ENCODE measurements around the gene AQR.
"Not testable (repeated sequence)": the region's sequence is repeated elsewhere in the genome, so short reads cannot be mapped to it uniquely, and the experiment has no call there.

Gene AQR

DNA sequence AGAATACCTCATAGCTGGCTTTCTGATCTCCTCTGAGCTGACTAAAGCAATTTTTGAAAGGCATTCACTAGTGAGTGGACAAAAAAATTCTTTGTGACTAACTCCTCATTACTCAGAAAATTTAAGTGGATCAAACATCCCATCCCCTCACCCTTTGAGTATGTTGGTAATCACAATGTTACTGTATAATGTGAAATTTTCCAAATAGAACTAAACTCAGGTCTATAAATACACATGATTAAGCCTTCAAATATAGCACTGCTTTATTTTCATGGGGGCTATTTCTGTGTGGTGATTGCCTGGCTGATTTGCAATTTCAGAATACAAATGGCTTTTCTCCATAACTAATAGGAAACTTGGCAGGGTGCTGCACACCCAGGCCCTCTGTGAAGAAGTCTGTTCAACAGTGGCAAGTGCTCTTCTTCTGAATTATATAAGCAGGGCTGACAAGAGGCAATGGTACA, 128.2 kb downstream of the AQR start:
- no peak for DNase-seq
- intact Hi-C loops (cut with DNase I): no loop called here

DNA sequence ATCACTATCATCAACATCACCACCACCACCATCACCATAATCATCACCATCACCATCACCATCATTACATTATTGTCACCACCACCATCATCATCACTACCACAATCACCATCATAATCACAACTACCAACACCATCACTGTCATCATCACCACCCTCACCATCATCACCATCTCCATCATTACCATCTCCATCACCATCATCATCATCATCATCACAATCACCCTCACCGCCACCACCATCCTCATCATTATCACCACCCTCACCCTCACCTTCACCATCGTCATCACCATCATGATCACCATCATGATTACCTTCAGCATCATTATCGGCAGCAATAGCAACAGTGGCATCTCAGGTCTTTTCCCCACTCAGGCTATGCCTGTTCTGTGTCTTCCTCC, 131.3 kb downstream of the AQR start:
- DNase-seq: no peak
- intact Hi-C loops (cut with DNase I): no loop called here

DNA sequence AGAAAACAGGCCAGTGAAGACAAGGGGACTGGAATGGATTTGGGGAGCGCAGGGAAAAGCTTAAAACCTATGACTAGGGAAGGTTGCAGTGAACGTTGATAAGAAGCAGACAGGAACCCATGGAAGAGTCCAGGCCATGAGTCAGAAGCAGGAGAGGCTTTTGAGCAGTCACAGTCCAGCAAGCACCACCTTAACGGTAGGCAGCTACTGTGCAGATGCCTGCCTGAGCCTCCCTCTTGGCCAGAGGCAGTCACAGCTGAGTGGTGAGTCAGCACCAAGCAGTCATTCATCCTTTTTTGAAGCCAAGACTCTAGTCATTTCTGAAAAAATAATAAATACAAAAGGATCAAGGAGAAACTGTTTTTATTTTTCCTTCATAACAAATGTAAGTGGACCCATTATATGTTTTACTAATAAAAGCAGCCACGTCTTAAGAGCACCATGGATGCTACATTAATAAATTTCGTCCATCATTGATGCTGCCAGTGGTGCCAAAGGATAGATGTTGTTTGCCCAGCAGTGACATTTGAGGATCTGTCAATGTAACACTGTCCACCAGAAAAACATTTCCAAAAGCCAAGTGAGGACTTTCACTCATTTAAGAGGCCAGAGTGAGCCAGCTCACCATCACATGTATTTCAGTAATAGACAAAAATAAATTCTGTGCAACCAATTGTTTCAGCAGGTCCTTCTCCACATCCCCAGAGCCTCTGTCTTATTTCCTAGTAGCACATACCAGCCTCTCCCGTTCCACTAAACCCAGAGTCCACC, 132.1 kb downstream of the AQR start:
- intact Hi-C loops (cut with DNase I): no loop called here
- DNase-seq: no peak

DNA sequence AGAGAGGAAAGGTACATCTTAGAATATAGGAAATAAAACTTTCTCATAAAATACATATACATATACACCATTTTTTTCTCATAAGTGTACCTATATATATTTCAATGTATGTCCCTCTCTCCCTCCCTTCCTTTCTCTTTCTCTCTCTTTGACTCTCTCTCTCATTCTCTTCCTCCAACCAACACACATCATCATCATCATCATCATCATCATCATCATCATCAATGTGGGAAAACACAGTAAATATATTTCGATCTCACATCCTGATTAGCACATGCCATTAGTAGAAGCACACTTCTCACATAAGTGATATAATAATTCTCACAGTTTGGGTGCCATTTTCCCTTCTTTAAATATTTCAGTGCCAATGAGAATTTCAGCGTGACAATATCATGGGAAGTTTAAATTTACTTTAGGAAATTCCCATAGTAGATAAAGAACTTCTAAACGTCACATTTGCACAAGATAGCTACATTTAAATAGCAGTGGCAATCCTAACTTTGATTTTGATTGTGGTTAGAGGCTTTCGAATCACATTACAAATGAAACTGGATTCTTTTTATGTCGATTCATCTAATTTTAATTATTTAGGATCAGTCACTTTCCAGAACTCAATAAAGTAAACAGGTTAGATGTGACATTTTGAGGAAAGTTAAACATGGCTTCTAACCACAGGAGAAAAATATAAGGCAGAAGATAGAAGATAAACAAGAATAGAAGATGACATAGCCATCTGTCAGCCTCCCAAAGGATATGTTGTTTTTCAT, 141.2 kb downstream of the AQR start:
- no peak for DNase-seq
- intact Hi-C loops (cut with DNase I): no loop called here

DNA sequence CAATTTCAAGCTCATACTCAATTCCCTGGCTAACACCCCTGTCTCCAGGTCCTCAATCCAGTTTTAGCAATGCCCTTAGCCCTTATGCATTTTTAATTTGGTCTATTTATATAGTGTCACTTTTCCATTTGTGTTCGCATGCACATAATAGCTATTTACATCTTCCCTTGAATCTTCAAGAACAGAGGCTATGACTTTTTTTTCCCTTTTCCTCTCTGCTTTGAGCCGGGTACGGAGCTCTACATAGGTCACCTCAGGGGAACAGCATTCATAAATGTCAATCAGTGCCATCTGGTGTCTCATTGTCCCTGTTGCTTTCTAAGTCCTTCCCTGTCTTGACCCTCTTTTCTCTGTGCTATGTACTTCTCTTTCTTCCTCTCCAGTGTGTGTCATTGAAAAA, 147.7 kb downstream of the AQR start:
- DNase-seq: no peak
- intact Hi-C loops (cut with DNase I): no loop called here

DNA sequence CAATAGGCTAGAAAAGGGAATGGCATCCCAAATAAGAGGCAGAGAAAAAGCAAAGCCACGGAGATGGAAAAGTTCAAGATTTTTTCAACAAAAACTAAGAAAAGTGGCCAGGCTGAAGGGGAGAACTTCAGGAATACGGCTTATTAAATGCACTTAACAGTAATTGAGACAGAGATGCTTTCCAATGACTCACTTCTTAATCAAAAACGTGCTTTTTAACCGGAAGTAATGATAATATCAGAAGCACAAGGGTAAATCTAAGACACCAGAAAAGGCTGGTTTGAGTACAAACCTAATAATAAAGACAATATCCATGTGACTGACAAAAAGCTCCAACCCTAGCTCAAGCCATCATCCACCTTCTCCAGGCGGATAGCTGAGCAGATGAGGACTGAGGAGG, 149.4 kb downstream of the AQR start:
- intact Hi-C loops (cut with DNase I): no loop called here
- no peak for DNase-seq

DNA sequence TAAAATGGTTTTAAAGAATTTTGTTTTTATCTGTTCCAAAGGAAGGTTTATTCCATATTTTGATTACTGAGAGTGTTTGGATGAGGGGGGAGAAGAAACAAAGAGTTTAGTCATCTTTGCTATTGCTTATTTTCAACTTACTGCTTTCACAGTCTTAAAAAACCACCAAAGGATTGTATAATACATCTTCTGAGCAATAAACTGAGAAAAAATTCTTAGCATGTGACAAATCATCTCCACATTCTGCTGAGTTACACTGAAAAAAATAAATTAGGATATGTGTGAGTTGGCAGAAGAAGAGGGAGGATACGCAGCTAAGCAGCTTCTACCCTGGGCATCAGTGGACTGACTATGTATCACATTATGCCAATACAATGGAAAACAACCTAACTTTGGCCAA, 151.0 kb downstream of the AQR start:
- intact Hi-C loops (cut with DNase I): no loop called here
- DNase-seq: no peak

DNA sequence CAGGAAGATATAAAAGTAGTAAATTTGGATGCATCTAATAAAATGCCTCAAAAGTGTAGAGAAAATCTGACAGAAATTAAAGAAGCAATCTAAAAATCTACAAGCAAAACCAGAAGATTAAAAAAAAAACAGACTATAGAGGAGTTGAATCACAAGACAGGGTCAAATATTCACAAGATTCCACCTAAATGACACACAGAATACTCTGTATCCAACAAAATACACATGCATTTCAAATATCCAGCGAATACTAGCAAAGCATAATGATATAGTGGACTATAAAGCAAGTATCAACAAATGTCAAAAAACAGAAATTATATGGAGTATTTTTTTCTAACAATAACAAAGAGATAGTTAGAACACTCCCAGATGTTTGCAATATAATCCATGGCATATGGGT, 153.7 kb downstream of the AQR start:
- DNase-seq: no peak
- intact Hi-C loops (cut with DNase I): no loop called here

DNA sequence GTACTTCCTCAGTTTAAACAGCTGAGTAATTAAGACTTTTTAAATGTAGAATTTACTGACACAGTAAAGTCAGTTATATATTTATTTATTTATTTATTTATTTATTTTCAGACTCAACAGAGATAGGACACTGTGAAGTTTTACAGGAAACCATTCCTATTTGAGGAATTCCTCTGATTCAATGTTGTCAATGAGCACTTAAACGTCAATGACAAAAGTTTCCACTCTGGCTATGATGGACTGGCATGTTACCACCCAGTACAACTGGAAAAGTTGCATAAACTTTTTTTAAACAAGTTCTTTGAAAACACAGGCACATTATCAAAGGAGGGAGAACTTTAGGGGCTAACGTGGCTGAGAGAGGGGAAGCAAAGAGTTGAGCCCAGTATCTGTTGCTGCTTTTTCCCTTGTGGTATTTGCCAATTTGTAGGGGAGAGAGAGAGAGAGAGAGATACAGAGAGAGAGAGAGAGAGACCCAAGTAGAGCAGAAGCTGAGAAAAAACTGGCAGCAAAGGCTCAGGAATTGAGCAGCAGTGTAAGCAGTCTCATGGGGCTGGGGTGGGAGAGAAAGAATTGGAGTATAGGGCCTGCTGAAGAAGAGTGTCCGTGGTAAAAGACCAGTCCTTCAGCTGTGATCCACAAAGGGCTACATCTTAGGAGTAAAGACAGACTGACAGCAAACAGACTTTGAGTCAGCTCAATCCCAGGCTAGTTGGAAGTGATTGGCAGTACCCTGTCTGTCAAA, 155.9 kb downstream of the AQR start:
- no peak for DNase-seq
- intact Hi-C loops (cut with DNase I): no loop called here

DNA sequence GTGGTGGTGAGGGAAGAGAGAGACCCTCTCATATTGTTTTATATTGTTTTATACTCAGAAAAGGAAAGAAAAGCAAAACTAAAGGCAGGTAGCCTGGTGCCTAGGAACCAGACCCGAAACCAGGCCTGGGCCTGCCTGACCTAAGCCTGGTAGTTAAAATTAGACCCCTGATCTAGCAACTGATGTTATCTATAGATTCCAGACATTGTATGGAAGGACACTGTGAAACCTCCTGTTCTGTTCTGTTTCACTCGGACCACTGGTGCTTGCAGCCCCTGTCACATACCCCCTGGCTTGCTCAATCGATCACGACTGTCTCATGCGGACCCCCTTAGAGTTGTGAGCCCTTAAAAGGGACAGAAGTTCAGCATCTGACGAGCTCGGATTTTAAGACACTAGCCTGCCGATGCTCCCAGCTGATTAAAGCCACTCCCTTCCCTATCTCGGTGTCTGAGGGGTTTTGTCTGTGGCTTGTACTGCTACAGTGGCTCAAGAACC, 156.6 kb downstream of the AQR start:
- DNase-seq; intact Hi-C loops (cut with DNase I): not testable (repeated sequence)

DNA sequence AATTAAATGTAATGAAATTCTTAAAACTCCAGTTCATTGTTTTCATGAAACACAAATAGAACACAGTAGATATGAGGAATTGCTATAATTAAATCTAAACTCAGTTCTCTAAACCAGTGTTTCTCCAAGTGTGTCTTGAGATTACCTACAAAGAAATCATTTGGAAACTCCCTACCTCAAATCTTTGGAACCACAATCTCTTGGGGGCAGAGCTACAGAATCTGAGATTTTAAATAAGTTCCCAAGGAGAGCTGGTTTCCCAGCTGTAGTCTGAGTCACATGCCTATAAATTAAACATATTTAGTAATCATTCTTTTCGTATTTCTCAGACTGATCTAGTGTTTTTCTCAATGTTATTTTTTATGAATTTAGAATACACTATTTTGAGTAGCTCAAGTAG, 157.2 kb downstream of the AQR start:
- no peak for DNase-seq
- intact Hi-C loops (cut with DNase I): no loop called here

DNA sequence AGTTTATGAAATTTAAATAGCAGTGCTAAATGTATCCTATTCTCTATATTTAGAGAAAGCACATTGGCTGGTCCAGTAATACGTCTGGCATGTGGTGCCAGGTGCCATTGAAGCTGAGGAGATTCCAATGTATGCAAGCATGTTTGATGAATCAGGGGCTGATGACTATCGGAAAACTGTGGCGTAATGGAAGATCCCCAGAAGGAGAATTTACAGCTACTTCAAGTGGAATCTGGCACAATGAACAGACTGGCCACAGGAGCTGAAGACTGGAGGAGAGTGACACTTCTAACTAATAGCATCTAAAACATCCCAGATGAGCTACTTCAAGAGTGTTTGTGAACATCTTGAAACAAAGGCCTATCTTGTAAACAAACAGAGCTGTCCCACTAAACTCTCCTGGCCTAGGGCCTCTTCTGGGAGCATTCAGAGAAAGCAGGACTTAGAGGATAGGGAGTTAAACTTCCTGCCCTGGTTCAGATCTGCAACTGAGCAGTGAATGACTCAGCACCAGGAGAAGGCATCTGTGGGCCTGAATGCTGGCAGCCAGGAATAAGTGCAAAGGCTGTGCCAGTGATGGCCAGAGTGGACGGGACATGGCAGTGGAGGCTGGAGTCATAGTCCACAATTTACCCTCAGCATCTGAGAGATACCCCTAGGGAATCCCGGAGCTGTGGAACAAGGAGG, 159.0 kb downstream of the AQR start:
- intact Hi-C loops (cut with DNase I): no loop called here
- DNase-seq: no peak

DNA sequence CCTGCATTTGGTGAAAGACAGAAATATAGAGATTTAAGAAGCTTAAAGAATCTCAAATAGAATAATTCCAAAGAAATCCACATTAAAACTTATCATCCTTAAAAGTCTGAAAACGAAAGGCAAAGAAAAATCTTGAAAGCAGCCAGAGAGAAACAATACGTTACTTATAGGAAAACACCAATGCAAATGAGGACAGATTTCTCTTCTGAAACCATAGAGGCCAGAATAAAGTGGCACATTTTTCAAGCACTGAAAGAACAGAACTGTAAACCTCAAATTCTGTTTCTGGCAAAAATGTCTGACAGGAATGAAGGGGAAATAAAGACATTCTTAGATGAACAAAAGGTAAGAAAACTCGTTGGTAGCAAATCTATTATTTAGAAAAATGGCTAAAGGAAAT, 160.4 kb downstream of the AQR start:
- no peak for DNase-seq
- intact Hi-C loops (cut with DNase I): no loop called here

DNA sequence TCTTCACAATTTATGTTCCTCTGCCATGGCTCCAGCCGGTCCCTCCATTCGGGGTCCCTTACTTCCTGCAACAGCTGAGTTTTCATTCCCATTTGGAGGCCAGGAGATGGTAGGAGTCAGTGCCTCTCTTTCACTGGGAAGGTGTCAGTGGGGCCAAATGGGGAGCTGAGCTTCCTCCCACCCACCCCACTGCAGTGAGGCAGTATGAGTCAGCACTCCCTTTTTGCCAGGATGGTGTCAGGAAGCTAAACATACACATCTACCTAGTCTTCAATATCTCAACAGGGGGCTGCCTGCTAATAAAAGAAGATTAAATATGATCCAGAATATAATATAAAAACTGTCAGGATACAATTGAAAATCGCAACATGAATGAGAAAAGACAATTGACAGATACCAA, 161.5 kb downstream of the AQR start:
- intact Hi-C loops (cut with DNase I): no loop called here
- DNase-seq: no peak

DNA sequence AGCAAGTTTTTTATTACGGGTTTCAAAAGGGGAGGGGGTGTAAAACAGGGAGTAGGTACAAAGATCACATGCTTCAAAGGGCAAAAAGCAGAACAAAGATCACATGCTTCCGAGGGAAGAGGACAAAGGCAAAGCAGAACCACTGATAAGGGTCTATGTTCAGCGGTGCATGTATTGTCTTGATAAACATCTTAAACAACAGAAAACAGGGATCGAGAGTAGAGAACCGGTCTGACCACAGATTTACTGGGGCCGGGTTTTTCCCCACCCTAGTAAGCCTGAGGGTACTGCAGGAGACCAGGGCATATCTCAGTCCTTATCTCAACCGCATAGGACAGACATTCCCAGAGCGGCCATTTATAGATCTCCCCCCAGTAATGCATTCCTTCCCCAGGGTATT, 162.3 kb downstream of the AQR start:
- DNase-seq; intact Hi-C loops (cut with DNase I): not testable (repeated sequence)

DNA sequence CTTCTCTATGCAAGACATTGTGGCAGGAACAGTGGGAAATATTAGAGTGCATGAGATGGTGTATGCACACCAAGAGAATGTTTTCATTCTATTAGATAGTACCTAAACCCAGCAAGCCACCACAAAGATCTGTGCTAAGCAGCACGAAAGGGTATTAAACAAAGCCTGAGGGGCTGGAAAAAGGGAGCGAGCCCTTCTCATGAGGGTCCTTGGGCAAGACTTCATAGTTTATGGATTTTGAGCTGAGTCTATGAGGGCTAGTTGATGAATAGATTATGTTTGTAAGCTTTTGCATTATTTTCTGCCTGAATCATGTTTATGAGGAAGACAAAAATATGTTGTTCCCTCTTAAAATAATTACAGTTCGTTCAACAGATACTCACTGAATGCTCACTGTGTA, 164.8 kb downstream of the AQR start:
- intact Hi-C loops (cut with DNase I): no loop called here
- DNase-seq: no peak

DNA sequence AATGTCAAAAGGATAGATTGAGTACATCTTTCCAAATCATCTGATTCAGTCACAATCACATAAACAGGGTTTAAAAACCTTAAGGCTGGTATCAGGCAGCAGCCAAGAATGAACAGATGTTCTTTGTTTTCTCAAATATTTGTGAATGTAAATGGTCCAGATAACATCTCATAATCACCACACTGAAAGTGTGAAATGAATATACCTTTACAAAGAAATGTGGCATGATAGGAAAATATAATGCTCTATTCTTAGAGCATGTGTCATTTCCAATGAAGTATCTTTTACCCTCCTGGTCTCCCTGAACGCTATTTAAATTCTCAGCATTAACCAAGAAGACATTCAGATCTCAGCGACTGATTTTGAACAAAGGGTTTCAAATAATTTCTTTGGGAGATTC, 165.4 kb downstream of the AQR start:
- no peak for DNase-seq
- intact Hi-C loops (cut with DNase I): no loop called here

DNA sequence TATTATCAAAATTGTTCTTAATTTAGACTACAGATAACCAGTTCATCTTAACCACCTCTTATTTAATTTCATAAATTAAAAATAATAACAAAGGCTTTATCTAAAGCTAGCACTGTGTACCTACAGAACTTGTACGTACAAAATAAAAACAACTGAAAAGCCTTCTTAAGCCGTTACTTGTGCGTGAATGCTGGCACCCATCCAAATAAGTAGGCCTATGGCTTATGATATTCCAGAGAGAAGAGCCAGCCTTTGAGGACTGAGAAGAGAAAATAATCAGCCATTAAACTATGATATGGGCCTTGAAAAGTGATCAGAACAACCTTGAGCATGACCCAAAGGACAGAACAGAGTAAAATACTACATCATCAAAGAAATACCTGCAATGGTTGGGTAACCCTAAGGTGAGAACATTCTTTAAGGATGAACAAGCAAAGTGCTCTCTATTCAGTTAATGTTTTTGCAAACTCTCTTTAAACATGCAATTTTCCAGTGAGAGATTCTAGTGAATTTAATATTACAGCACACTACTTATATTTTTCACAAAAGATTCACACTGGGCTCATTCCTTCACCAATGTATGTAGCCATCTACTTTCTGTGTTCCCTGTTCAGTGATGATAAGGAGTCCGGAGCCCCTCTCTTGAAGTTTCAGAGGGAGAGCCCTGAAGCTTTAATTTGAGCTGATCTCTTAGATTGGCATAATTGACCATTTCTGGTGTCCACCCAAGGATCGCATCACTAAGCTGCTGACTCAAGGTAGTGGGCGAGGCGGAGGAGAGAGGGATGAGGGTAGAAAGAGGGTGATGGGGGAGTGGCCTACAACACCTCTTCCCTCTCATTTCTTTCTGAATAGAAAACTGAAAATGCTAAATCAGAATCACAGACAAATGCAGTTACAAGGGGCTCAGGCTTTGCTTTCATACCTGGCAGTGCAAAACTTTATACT, 166.5 kb downstream of the AQR start:
- no peak for DNase-seq
- intact Hi-C loops (cut with DNase I): no loop called here

Data from head of caudate nucleus (tissue), 42 donors.